Subcutaneous adipose tissue (tissue), 4 donors: ENCODE results near the gene SNTG2. TPM values are rescaled to one million over a fixed set of nuclear protein-coding genes. Genes with fewer than 3 reads are reported as not detected.

Source experiments
- total RNA-seq, 4 donors: library from RNA; depleted of rRNA; stranded (reverse); fragments of >200 nt; gene quantifications; one replicate each; pipeline ENCODE4 v1.1.0, GENCODE V29; 2016
- TF ChIP-seq, protein P1 (sequence below): fragments of 450-650 bp; IDR thresholded peaks from one replicate; pipeline ENCODE4 v1.5.1; 2016; ENCODE audit warnings: low read depth, mild to moderate bottlenecking, control low read depth, antibody characterized with exemption, moderate library complexity

The SNTG2 gene
- total RNA-seq, 4 donors from 2014 or later, result 4.2 to 17.4 (median 11.3) TPM

DNA sequence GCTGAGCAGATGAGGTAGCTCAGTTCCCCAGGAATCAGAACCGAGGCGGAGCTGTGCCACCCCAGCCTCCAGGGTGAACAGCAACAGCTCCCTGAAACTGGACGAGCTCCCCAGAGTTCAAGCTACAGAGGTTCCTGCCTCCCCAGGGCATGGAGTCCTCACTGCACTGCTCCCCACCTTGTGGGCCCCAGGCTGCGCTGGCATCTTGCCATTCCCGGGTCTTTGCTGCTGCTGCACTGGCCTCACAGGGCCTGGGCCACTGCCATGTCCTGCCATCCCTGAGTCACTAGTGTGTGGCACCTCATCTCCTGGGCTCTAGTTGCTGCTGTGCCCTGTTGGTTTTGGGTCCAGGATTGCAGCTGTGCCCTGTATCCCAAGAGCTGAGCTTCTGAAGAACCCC, 166.9 kb downstream of the SNTG2 start:
- TF ChIP-seq, protein P1, sequence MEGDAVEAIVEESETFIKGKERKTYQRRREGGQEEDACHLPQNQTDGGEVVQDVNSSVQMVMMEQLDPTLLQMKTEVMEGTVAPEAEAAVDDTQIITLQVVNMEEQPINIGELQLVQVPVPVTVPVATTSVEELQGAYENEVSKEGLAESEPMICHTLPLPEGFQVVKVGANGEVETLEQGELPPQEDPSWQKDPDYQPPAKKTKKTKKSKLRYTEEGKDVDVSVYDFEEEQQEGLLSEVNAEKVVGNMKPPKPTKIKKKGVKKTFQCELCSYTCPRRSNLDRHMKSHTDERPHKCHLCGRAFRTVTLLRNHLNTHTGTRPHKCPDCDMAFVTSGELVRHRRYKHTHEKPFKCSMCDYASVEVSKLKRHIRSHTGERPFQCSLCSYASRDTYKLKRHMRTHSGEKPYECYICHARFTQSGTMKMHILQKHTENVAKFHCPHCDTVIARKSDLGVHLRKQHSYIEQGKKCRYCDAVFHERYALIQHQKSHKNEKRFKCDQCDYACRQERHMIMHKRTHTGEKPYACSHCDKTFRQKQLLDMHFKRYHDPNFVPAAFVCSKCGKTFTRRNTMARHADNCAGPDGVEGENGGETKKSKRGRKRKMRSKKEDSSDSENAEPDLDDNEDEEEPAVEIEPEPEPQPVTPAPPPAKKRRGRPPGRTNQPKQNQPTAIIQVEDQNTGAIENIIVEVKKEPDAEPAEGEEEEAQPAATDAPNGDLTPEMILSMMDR, result no peak

DNA sequence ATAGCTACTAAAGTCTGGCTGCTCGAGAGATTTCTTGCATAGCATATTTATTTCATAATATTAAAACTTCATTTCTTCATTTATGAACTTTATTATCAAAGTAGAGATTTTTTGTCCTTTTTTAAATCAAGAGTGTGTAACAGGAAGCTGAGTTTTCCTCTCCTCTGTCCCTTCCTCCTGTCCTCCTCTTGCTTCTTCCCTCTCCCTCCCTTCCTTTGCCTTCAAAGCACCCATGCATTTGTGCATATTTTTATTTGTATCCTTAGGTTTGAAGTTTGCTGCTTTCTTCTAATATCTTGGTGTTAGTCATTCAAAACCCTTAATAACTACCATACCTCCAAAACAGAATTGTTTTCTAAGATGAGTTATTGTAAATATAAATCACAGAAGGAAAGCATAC, 174.6 kb downstream of the SNTG2 start:
- TF ChIP-seq, protein P1, result no peak

DNA sequence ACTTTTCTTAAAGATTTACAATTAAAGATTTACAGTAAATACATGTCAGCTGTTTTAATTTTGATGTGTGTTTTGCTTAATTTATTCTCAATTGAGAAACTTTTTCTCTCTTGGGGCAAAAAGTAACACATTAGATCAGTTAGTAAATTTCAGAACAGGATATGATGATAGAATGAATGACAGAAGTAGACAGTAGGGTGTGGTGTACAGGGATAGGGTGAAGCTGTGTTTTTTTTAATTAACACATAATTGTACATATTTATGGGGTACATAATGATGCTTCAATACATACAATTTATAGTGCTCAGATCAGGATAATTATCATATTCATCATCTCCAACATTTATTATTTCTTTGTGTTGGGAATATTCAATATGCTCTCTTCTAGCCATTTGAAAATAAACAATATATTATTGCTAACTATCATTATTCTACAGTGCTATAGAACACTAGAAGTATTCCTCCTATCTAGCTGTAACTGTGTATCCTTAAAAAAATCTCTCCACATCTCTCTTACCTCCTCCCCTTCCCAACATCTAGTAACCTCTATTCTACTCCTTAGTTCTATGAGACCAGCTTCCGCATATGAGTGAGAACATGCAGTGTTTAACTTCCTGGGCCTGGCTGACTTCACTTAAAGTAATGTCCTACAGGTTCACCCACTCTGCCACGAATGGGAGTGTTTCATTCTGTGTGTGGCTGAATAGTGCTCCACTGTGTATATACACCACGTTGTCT, 175.2 kb downstream of the SNTG2 start:
- TF ChIP-seq, protein P1, result no peak

DNA sequence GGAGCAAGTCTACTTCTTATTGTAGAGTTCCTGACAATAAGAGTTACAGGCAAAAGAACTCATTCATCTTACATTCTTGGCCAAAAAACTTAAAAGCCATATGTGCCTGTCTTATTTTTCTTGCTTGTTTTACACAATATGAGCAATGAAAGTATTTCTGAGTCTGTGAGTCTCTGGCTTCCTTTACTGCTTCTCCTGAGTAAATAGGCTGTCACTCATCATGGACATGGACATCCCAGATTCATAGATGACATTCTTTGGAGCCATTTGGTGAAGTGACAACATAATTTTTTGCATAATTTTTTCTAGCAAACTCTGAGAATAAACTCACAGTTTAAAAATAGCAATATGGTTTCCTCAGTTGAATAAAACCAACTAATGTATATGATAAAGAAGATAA, 179.3 kb downstream of the SNTG2 start:
- TF ChIP-seq, protein P1, result no peak

DNA sequence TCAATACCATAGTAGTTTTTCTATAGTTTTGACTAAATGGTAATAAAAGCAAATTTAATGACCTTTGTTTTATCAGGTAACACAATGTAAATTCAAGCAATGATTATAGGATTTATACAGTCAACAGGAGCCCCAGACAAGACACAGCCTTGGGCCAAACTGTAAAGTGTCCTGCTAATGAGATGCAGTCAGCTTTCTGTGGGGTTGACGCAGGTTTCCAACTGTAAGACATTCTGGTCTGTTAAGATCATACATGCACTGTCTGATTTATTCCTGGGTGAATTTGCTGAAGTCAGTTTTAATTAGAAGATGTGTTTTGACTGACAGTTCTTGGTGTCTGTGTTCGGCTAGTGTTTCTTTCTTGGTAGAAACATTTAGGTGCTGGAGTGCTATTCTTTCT, 180.3 kb downstream of the SNTG2 start:
- TF ChIP-seq, protein P1, result no peak

DNA sequence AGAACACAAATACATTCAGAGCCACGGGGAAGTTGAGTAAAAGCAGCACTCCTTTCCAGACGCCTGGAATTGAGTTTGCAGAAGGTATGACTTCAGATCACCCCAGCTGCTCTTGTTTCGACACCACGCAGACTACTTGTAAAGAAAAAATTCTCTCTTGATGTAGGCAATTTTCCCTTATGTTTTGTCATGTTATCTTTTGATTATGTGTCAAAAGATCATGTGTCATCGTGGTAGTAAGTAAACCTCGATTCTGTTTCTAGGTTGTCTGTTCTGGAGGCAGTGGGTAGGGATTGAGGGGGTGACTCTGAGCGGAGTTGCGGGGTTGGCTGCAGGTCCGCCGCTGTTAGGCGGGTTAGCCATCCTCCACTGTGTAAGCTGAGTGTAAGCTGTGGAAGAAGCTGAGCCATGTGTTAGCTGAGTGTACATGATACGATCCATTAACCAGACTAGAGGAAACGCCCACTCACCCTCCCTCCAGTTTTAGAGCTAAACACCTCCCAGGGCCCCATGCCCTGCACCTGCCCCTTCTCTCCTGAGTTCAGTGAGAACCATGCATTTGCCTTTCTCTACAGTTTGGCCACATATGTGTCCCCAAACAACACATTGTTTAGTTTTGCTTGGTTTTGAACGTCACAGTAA, 181.8 kb downstream of the SNTG2 start:
- TF ChIP-seq, protein P1, result no peak

DNA sequence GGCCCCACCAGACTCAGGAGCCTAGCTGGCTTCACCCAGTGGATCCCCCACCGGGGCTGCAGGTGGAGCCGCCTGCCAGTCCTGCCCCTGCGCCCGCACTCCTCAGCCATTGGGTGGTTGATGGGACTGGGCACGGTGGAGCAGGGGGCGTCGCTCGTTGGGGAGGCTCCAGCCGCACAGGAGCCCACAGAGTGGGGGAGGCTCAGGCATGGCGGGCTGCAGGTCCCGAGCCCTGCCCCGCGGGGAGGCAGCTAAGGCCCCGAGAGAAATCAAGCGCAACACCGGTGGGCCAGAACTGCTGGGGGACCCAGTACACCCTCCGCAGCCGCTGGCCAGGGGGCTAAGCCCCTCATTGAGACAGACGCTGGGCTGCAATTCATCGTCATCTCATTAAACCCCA, 184.0 kb downstream of the SNTG2 start:
- TF ChIP-seq, protein P1, result no peak
